HL-60 (cell line): ENCODE measurements around the gene PGM5.

Source experiments
- POLR2AphosphoS5 ChIP-seq: IDR thresholded peaks from 2 replicates; pipeline ENCODE4 v1.6.1; 2012; ENCODE audit warnings: low read depth
- TF ChIP-seq, protein P1 (sequence below): IDR thresholded peaks from one replicate; pipeline ENCODE4 v1.5.1; 2011; ENCODE audit warnings: low read length, control low read depth, inconsistent platforms; ENCODE audit not compliant: insufficient read depth

DNA sequence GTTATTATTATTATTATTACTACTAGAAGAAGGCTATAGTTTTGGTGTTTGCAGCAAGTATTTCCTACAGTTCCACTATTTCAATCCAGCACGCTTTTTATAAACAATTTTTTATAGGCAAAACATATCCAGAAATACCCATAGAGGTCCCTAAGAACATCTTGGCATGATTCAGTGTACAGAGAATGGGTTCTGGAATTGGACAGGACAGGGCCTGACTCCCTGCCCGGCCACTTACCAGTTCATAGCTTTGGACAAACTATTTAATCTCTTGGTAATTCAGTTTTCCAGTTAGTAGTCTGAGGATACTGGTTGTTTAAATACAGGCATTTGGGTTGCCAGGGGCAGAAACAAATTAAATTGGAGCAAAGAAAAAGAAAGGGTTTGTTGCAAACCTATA, 91.2 kb downstream of the PGM5 start:
- TF ChIP-seq, protein P1, sequence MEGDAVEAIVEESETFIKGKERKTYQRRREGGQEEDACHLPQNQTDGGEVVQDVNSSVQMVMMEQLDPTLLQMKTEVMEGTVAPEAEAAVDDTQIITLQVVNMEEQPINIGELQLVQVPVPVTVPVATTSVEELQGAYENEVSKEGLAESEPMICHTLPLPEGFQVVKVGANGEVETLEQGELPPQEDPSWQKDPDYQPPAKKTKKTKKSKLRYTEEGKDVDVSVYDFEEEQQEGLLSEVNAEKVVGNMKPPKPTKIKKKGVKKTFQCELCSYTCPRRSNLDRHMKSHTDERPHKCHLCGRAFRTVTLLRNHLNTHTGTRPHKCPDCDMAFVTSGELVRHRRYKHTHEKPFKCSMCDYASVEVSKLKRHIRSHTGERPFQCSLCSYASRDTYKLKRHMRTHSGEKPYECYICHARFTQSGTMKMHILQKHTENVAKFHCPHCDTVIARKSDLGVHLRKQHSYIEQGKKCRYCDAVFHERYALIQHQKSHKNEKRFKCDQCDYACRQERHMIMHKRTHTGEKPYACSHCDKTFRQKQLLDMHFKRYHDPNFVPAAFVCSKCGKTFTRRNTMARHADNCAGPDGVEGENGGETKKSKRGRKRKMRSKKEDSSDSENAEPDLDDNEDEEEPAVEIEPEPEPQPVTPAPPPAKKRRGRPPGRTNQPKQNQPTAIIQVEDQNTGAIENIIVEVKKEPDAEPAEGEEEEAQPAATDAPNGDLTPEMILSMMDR = no peak
- TF ChIP-seq POLR2AphosphoS5 = no peak
